Retinal pigment epithelial cell (primary cell): Measurements from ENCODE around the gene KRTAP2-1.
"Not testable (repeated sequence)": the region's sequence is repeated elsewhere in the genome, so short reads cannot be mapped to it uniquely, and the experiment has no call there.

ENCODE experiments used
- DNase-seq: peaks from one replicate; pipeline ENCODE4 v3.0.0-alpha.2; 2010; ENCODE audit warnings: low read depth
- H3K4me3 ChIP-seq: 2 replicates; pipeline ENCODE4 v1.5.1; 2011; ENCODE audit warnings: mild to moderate bottlenecking, low read length, control low read depth, moderate library complexity
- TF ChIP-seq, protein P1 (sequence below): conservative IDR thresholded peaks from 2 replicates; pipeline ENCODE4 v1.5.1; 2011; ENCODE audit warnings: low read depth, low read length, control low read depth, inconsistent platforms

KRTAP2-1 gene, protein sequence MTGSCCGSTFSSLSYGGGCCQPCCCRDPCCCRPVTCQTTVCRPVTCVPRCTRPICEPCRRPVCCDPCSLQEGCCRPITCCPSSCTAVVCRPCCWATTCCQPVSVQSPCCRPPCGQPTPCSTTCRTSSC

DNA sequence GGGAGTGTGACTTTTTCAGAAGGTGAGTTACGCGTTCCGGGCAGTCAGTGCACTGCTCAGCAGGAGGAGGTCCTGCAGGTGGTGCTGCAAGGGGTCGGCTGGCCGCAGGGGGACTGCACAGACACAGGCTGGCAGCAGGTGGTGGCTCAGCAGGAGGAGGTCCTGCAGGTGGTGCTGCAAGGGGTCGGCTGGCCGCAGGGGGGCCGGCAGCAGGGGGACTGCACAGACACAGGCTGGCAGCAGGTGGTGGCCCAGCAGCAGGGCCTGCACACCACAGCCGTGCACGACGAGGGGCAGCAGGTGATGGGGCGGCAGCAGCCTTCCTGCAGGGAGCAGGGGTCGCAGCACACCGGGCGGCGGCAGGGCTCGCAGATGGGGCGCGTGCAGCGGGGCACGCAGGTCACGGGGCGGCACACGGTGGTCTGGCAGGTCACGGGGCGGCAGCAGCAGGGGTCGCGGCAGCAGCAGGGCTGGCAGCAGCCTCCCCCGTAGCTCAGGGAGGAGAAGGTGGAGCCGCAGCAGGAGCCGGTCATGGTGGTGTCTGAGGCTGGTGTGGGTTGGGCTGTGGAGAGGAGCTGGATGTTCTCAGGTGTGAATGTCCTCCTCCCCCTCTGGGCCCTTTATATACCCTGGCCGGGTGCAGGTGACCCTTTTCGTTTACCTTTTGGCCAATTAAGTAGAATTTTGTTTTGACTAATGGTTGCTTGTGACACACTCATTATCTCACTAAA is at the start of gene KRTAP2-1:
TSS of gene KRTAP2-1 (minus strand) at position 582 of the 731 bp plus-strand sequence. CDS start at position 533, 49 bp downstream.
- H3K4me3 ChIP-seq, DNase-seq: not testable (repeated sequence)

DNA sequence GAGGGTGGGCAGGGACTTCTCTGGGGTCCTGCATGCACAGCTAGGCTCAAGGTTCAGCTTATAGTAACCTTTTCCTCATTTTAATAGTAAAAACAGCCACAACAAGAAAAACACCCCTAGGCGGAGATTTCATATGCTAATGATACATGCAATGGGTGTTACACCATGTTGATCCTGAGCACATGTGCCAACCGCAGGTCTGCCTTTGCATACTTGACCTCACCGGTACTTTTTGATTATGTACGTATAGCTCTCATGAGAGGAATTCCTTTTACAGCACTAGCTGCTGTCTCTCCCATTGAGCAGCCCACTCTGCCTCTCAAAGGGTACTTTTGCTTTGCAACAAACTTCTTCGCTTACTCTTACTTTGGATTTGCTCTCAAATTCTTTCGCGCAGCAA is 48.9 kb upstream of the KRTAP2-1 start:
- TF ChIP-seq, protein P1, sequence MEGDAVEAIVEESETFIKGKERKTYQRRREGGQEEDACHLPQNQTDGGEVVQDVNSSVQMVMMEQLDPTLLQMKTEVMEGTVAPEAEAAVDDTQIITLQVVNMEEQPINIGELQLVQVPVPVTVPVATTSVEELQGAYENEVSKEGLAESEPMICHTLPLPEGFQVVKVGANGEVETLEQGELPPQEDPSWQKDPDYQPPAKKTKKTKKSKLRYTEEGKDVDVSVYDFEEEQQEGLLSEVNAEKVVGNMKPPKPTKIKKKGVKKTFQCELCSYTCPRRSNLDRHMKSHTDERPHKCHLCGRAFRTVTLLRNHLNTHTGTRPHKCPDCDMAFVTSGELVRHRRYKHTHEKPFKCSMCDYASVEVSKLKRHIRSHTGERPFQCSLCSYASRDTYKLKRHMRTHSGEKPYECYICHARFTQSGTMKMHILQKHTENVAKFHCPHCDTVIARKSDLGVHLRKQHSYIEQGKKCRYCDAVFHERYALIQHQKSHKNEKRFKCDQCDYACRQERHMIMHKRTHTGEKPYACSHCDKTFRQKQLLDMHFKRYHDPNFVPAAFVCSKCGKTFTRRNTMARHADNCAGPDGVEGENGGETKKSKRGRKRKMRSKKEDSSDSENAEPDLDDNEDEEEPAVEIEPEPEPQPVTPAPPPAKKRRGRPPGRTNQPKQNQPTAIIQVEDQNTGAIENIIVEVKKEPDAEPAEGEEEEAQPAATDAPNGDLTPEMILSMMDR = no peak
- DNase-seq = no peak
- no peak overlapping the region for H3K4me3 ChIP-seq

DNA sequence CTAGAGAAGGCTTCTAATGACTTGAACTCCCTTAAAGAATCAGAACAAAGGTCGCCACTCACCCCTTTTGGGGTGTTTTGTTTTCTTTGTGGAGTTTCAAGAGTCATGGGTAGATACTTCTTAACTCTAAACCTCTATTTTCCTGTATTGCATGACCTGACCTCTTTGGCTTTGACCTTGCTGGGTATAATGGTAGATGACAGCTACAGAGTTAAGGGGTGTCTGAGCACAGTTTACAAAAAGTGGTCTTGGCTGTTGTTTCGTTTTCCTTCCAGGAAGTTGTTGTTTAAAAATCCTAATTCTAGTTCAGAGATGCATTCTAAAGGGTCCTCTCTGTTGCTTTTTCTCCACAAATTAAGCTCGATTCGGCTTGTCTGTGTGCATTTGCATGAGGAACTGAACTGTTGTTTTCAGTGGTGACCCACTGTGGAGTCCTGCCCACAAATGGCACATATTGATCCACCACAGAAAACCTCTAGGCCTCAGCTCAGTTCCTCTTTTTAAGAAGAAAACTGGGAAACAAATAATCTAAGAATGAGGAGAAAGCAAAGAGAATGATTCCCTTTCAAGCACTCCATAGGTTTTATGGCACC is 41.7 kb upstream of the KRTAP2-1 start:
- H3K4me3 ChIP-seq, DNase-seq: not testable (repeated sequence)

DNA sequence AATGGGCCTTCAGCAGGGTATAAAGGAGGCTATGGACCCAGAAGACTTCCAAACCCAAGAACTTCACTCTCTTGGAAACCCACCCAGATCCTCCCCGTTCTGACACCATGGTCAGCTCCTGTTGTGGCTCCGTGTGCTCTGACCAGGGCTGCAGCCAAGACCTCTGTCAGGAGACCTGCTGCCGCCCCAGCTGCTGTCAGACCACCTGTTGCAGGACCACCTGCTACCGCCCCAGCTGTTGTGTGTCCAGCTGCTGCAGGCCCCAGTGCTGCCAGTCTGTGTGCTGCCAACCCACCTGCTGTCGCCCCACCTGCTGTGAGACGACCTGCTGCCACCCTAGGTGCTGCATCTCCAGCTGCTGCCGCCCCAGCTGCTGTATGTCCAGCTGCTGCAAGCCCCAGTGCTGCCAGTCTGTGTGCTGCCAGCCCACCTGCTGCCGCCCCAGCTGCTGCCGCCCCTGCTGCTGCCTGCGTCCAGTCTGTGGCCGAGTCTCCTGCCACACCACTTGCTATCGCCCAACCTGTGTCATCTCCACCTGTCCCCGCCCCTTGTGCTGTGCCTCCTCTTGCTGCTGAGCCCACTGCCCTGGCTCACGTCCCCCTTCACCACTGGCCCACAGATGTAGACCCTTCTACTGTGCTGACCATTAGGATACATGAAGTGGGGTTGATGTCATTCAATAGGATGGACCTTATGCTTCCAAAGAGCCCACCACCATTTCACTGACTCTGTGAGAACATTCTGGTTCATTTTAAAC is 37.2 kb upstream of the KRTAP2-1 start, which contains the start of gene KRTAP4-7:
TSS of gene KRTAP4-7 (plus strand) at position 51 of the 757 bp plus-strand sequence. CDS start at position 108, 57 bp downstream.
- DNase-seq, H3K4me3 ChIP-seq: not testable (repeated sequence)

DNA sequence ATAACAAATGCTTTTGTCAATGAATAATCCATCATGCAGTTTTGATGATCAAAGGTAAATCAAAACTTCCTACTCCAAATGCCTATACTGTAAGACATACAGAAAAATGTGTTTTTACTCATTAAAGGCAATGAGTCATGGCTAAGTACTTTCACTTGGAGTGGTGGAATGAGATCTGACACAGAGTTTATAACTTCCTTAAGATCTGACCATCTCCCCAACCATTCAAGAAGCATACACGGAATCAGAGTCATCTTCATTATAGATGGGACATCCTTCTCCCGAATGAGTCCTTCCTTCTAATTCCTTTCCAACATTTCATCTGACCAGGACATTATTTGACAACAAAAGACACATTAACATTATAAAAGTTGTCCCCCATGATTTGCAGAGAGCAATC is 36.3 kb upstream of the KRTAP2-1 start:
- DNase-seq, H3K4me3 ChIP-seq: not testable (repeated sequence)

DNA sequence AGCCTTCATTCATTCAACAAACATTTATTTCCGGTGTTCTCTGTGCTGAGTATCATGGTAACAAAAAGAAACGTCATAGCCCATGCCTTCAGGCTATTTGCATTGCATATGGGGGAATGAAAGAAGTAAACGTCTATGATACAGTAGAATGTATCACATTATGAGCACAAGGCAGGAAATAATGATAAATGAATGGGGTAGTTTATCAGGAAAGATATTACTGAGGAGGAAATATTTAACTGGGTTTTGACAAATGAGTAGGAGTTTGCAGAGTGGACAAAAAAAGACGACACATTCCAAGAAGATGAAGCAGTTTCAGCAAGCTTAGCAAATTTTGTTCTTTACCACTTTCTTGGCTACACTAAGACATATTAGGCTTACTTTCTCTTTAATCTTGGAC is 35.5 kb upstream of the KRTAP2-1 start:
- H3K4me3 ChIP-seq = no peak overlapping the region
- TF ChIP-seq, protein P1 = no peak
- no peak for DNase-seq

DNA sequence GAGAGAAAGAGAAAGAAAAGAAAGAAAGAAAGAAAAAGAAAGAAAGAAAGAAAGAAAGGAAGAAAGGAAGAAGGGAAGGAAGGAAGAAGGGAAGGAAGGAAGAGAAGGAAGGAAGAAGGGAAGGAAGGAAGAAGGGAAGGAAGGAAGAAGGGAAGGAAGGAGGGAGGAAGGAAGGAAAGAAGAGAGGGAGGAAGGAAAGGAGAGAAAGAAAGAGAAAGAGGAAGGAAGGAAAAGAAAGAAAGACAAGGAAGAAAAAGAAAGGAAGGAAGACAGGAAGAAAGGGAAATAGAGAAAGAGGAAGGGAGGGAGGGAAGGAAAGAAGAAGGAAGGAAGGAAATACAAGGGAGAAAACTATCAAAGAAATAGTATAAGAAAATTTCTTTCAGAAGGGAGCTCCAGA is 29.7 kb upstream of the KRTAP2-1 start:
- TF ChIP-seq, protein P1 = no peak
- no peak for DNase-seq
- no peak overlapping the region for H3K4me3 ChIP-seq

DNA sequence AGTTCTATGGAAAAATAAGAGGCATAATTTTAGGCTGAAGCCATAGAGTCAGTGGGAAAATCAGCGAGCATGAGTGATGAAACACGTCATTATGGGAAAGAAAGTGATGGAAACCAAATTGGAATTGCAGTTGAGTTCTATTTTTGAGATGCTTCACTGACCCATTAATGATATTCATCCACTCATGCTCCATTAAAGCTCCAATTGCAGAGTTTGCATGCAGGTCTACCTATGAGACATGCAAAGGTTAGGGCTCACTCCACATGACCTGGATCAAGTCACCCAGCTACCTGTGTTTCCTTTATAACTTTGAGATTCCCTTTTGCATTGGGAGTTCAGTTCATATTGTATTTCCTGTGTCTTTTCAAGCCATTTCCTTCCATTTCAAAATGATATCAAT is 26.6 kb upstream of the KRTAP2-1 start:
- TF ChIP-seq, protein P1 = no peak
- no peak overlapping the region for H3K4me3 ChIP-seq
- no peak for DNase-seq
